Spleen (tissue), 11 donors: ENCODE measurements around the gene PIP5KL1. TPM values are rescaled to one million over a fixed set of nuclear protein-coding genes. Genes with fewer than 3 reads are reported as not detected.

Source experiments
- DNase-seq: peaks from one replicate; pipeline ENCODE4 v3.0.0-alpha.2; 2020
- H3K27ac ChIP-seq, 8 donors: fragments of 200-600 bp; sonication (generic) in 7 of 8; 1 replicate in 4 of 8; 2 replicates in 4 of 8; pipeline versions ENCODE4 v1.5.0 to v1.8.0; 2016 to 2021; ENCODE audit warnings: inconsistent platforms in 4 of 8, mild to moderate bottlenecking in 4 of 8, moderate library complexity in 1 of 8
- H3K27me3 ChIP-seq, 7 donors: fragments of 200-600 bp; sonication (generic) in 6 of 7; replicated peaks in 1 of 7; 1 replicate in 4 of 7; 2 replicates in 3 of 7; pipeline versions ENCODE4 v1.5.0 to v1.8.0; 2016 to 2021; ENCODE audit warnings: inconsistent platforms in 3 of 7, mild to moderate bottlenecking in 1 of 7
- H3K36me3 ChIP-seq, 6 donors: fragments of 200-600 bp; sonication (generic) in 5 of 6; 1 replicate in 4 of 6; 2 replicates in 2 of 6; pipeline versions ENCODE4 v1.5.0 to v1.8.0; 2016 to 2021; ENCODE audit warnings: inconsistent platforms in 2 of 6
- H3K4me1 ChIP-seq, 6 donors: fragments of 200-600 bp; sonication (generic) in 5 of 6; 1 replicate in 3 of 6; 2 replicates in 3 of 6; pipeline versions ENCODE4 v1.5.0 to v1.8.0; 2016 to 2021; ENCODE audit warnings: inconsistent platforms in 3 of 6
- H3K4me3 ChIP-seq, 8 donors: fragments of 200-600 bp; sonication (generic) in 7 of 8; 1 replicate in 4 of 8; 2 replicates in 4 of 8; pipeline versions ENCODE4 v1.5.0 to v1.8.0; 2016 to 2021; ENCODE audit warnings: inconsistent platforms in 4 of 8, mild to moderate bottlenecking in 4 of 8, moderate library complexity in 2 of 8
- H3K9me3 ChIP-seq, 8 donors: fragments of 200-600 bp; sonication (generic) in 7 of 8; 1 replicate in 4 of 8; 2 replicates in 4 of 8; pipeline versions ENCODE4 v1.5.0 to v1.8.0; 2016 to 2021; ENCODE audit warnings: inconsistent platforms in 4 of 8
- CTCF ChIP-seq, 11 experiments: fragments of 200-600 bp in 7 of 11; fragments of 450-650 bp in 4 of 11; sonication (generic) in 4 of 11; IDR thresholded peaks in 8 of 11; conservative IDR thresholded peaks in 3 of 11; 1 replicate in 7 of 11; 2 replicates in 4 of 11; pipeline versions ENCODE4 v1.4.0 to v1.8.0; 2016 to 2021; ENCODE audit warnings: antibody characterized with exemption in 11 of 11, inconsistent platforms in 4 of 11, mild to moderate bottlenecking in 1 of 11
- POLR2A ChIP-seq, 3 donors: fragments of 450-650 bp; IDR thresholded peaks; one replicate each; pipeline ENCODE4 v1.5.1; 2017; ENCODE audit warnings: antibody characterized with exemption in 3 of 3, mild to moderate bottlenecking in 1 of 3
- POLR2AphosphoS5 ChIP-seq, 3 donors: sonication (generic); formaldehyde crosslinking; IDR thresholded peaks; one replicate each; pipeline ENCODE4 v1.5.1; 2017; ENCODE audit warnings: antibody characterized with exemption in 3 of 3
- WGBS, 5 donors: extraction: QIAGEN DNeasy Blood & Tissue Kit in 3 of 5; methylation state at CpG; one replicate each; pipeline versions ENCODE4 v1.1.5 to v1.1.7; 2013 to 2018; 5-methylcytosine and 5-hydroxymethylcytosine counted together
- intact Hi-C: fragments of 100-400 bp; cut with DNase I; formaldehyde crosslinking; loops from one replicate; pipeline ENCODE4 v1.15.0; 2023; ENCODE audit warnings: low total_unique reads
- polyA plus RNA-seq, 3 donors: library from polyadenylated mRNA; stranded (reverse); fragments of 200-250 nt; gene quantifications; one replicate each; pipeline ENCODE4 v1.2.1, GENCODE V29; 2013
- total RNA-seq, 7 donors: library from RNA; depleted of rRNA in 3 of 7; stranded (reverse); fragments of >200 nt in 3 of 7; fragmentation: NEBNext Ultra II Directional in 4 of 7; extraction: Animal tissue kit (Norgen Biotek cat#: 25700) in 4 of 7; gene quantifications; one replicate each; pipeline versions ENCODE4 v1.1.0 to v1.2.1, GENCODE V29; 2016 to 2021
- donor health status: healthy with polysubstance abuse.
- donor health status: DM: no; HTN: no; CAD: no; lungs with moderate emphysema.
- donor health status: DM: no; HTN: no; CAD: no.
- donor health status: Bipolar disorder and iron deficiency.
- donor health status: healthy.
- donor health status: DM: no; HTN: no; CAD: no.
- donor health status: DM: yes; HTN: yes; CAD: no.

Gene PIP5KL1
- total and polyA plus RNA-seq, 10 donors = 0.13 to 3.6 (median 0.68) TPM; not detected in 2

- no peak for TF ChIP-seq POLR2A (IDR thresholded peaks at IDR 0.05)
- no peak for TF ChIP-seq CTCF (IDR thresholded peaks at IDR 0.05 in 8 of 11, conservative IDR thresholded peaks at IDR 0.05 in 3 of 11)
- TF ChIP-seq POLR2AphosphoS5 (IDR thresholded peaks at IDR 0.05) = no peak
- peaks cover 0 to 82% (median 23%) of the 10 kb centered on the region in 6 donors for H3K36me3 ChIP-seq
- no peaks in the 10 kb centered on the region for H3K9me3 ChIP-seq
- peaks cover 16 to 76% (median 35%) of the 10 kb centered on the region in 6 donors for H3K4me1 ChIP-seq
- intact Hi-C loops = no loop called here
- 82 to 91% (median 83%) methylated on average over 17 of the region's 17 CpGs for WGBS, 5 donors
- H3K27me3 ChIP-seq = no peaks in the 10 kb centered on the region
- H3K4me3 ChIP-seq = no peak overlapping the region
- DNase-seq = no peak
- peak overlapping the region in 4 of 8 donors; percentile 5 to 38 (median 14) for H3K27ac ChIP-seq
Observed at GRCh38 chr9:127949827-127950512, 19.4 kb upstream of the PIP5KL1 start.

GRCh38 chr9:127947841-127948710 lies 17.5 kb upstream of the PIP5KL1 start:
- TF ChIP-seq POLR2AphosphoS5 (IDR thresholded peaks at IDR 0.05) = no peak
- no peak for TF ChIP-seq POLR2A (IDR thresholded peaks at IDR 0.05)
- TF ChIP-seq CTCF (IDR thresholded peaks at IDR 0.05 in 8 of 11, conservative IDR thresholded peaks at IDR 0.05 in 3 of 11) = no peak
- no peak for DNase-seq
- Histone ChIP-seq H3K9me3 (no peaks in the 10 kb centered on the region), H3K27ac (peak overlapping the region in 1 of 8 donors; percentile 10), H3K4me1 (peaks cover 14 to 76% (median 35%) of the 10 kb centered on the region in 6 donors), H3K27me3 (no peaks in the 10 kb centered on the region), H3K4me3 (no peak overlapping the region), H3K36me3 (peaks cover 0 to 96% (median 37%) of the 10 kb centered on the region in 6 donors)
- intact Hi-C loops = no loop called here
- 87 to 91% (median 88%) methylated on average over 13 to 17 of the region's 17 CpGs for WGBS, 5 donors

DNA sequence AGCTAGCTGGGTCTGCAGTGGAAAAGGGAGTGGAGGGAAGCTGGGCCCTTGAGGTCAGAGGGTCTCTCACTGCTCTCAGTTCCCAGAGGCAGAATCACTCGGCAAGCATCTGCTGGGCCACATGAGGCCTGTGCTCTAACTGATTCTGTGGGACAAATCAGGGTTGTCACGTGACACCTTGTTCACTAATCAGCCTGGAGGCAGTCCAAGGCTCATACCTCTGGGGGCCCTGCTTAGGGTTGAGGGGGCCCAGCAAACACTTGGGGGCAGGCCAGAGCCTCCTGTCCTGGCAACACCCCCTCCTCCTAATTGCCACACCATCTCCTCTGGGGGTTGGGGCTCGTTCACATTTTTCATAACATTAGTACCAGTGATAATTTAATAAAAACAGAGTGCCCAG lies 16.2 kb upstream of the PIP5KL1 start:
- intact Hi-C loops = no loop called here
- DNase-seq = no peak
- peak overlapping the region in 1 of 8 donors; percentile 30 for H3K27ac ChIP-seq
- WGBS, 5 donors = 50 to 86% (median 78%) methylated on average over 3 of the region's 3 CpGs
- H3K36me3 ChIP-seq = peaks cover 0 to 96% (median 46%) of the 10 kb centered on the region in 6 donors
- H3K27me3 ChIP-seq = no peaks in the 10 kb centered on the region
- H3K4me3 ChIP-seq = no peak overlapping the region
- H3K4me1 ChIP-seq = peaks cover 7 to 76% (median 31%) of the 10 kb centered on the region in 6 donors
- H3K9me3 ChIP-seq = no peaks in the 10 kb centered on the region
- TF ChIP-seq POLR2A (IDR thresholded peaks at IDR 0.05) (no peak), POLR2AphosphoS5 (IDR thresholded peaks at IDR 0.05) (no peak), CTCF (IDR thresholded peaks at IDR 0.05 in 8 of 11, conservative IDR thresholded peaks at IDR 0.05 in 3 of 11) (no peak)

DNA sequence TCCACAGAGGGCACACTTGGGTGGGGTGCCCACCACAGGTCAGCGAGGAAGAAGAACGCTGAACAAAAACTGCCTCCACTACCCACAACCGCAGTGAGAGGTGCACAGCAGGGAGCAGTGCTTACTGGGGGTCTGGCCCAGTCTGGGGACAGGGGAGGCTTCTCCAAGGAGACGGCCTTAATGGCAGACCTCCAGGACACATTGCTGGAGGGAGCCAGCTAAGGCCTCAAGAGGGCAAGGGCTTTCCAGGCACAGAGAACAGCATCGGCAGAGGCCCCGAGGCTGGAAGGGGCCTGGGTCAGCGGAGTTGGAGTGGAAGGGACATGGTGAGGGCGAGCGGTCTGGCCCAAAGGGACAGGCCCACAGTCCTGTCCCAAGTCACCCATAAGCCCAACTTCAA lies 15.4 kb upstream of the PIP5KL1 start:
- Histone ChIP-seq H3K4me3 (no peak overlapping the region), H3K4me1 (peaks cover 7 to 76% (median 30%) of the 10 kb centered on the region in 6 donors), H3K27ac (no peak overlapping the region), H3K9me3 (no peaks in the 10 kb centered on the region), H3K27me3 (no peaks in the 10 kb centered on the region), H3K36me3 (peaks cover 0 to 98% (median 48%) of the 10 kb centered on the region in 6 donors)
- intact Hi-C loops = no loop called here
- WGBS, 5 donors = 86 to 92% (median 91%) methylated on average over 8 to 9 of the region's 9 CpGs
- peak in 1 of 3 donors; percentile 14 for TF ChIP-seq POLR2AphosphoS5 (IDR thresholded peaks at IDR 0.05)
- no peak for TF ChIP-seq CTCF (IDR thresholded peaks at IDR 0.05 in 8 of 11, conservative IDR thresholded peaks at IDR 0.05 in 3 of 11)
- no peak for DNase-seq
